ENCODE results near the gene CROCC.
"Not testable (repeated sequence)": the region's sequence is repeated elsewhere in the genome, so short reads cannot be mapped to it uniquely, and the experiment has no call there.

DNA sequence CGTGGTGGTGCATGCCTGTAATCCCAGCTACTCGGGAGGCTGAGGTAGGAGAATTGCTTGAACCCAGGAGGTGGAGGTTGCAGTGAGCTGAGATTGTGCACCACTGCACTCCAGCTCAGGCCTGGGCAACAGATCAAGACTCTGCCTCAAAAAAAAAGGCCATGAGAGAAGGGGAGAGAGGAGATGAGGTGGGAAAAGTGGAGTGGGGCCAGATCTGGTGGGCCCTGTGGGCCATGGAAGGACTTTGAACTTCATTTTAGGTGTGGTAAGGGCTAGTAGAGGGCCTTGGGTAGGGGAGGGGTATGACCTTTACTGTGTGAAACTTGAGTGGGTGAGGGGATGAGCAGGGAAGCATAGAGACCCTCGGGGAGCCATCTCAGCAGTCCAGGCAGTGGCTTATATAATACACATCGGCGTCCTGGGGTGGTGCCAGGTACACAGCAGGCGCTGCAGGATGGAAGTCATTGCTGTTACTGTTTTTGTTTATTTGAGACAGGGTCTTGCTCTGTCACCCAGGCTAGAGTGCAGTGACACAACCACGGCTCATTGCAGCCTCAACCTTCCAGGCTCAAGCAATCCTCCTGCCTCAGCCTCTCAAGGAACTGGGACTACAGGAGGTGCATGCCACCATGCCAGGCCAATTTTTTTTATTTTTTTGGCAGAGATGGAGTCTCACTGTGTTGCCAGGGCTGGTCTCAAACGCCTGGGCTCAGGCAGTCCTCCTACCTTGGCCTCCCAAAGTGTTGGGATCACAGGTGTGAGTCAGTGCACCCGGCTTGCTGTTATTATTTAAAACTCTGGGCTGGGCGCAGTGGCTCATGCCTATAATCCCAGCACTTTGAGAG, 5.5 kb upstream of the CROCC start:
- TF ChIP-seq POLR2AphosphoS5 (IDR thresholded peaks at IDR 0.05); POLR2A (IDR thresholded peaks at IDR 0.05); EP300 (IDR thresholded peaks at IDR 0.05; ENCODE audit: low read depth): not testable (repeated sequence)
- TF ChIP-seq, protein P1, sequence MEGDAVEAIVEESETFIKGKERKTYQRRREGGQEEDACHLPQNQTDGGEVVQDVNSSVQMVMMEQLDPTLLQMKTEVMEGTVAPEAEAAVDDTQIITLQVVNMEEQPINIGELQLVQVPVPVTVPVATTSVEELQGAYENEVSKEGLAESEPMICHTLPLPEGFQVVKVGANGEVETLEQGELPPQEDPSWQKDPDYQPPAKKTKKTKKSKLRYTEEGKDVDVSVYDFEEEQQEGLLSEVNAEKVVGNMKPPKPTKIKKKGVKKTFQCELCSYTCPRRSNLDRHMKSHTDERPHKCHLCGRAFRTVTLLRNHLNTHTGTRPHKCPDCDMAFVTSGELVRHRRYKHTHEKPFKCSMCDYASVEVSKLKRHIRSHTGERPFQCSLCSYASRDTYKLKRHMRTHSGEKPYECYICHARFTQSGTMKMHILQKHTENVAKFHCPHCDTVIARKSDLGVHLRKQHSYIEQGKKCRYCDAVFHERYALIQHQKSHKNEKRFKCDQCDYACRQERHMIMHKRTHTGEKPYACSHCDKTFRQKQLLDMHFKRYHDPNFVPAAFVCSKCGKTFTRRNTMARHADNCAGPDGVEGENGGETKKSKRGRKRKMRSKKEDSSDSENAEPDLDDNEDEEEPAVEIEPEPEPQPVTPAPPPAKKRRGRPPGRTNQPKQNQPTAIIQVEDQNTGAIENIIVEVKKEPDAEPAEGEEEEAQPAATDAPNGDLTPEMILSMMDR (IDR thresholded peaks at IDR 0.05): not testable (repeated sequence)

Measured in transverse colon (tissue), 4 donors.